Bronchial epithelial cell (primary cell): Measurements from ENCODE around the gene ERCC6. TPM values are rescaled to one million over a fixed set of nuclear protein-coding genes. Genes with fewer than 3 reads are reported as not detected.

Experiments
- DNase-seq: peaks from one replicate; pipeline ENCODE4 v3.0.0-alpha.2; 2010; ENCODE audit warnings: low read depth
- FAIRE-seq: peaks from 2 replicates; lab custom pipeline; 2011; peaks lifted over from hg19 to GRCh38; lab: Jason Lieb, UNC
- H3K27me3 ChIP-seq: 2 replicates; pipeline ENCODE4 v1.5.1; 2011; ENCODE audit warnings: low read length; ENCODE audit not compliant: control insufficient read depth, insufficient read depth
- H3K36me3 ChIP-seq: 2 replicates; pipeline ENCODE4 v1.5.1; 2011; ENCODE audit warnings: low read length; ENCODE audit not compliant: control insufficient read depth, insufficient read depth
- H3K4me3 ChIP-seq: 2 replicates; pipeline ENCODE4 v1.5.1; 2011; ENCODE audit warnings: mild to moderate bottlenecking, low read depth, low read length, control low read depth
- CTCF ChIP-seq: IDR thresholded peaks from 2 replicates; pipeline ENCODE4 v1.5.1; 2011; ENCODE audit warnings: mild to moderate bottlenecking, moderate library complexity, low read length, control low read depth, inconsistent platforms; ENCODE audit not compliant: insufficient read depth, severe bottlenecking
- total RNA-seq: library from RNA; depleted of rRNA; stranded (reverse); fragments of >200 nt; gene quantifications from 2 replicates; pipeline ENCODE4 v1.2.1, GENCODE V29; 2014

ERCC6 gene
- total RNA-seq, 1 donor from 2014 or later: 19.2 TPM

DNA sequence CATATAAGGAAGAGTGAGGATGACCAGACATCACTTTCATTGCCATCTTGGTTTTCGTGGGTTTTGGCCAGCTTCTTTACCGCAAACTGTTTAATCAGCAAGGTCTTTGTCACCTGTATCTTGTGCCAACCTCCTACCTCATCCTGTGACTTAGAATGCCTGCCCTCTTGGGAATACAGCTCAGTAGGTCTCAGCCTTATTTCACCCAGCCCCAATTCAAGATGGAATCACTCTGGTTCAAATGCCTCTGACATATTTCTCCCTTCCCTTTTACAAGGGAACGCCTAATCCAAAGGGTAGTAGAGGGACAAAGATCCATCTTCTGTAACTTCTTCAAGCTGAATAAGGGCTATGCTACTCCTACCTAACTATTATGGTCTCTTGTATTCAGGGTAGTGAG is 4.7 kb upstream of the ERCC6 start:
- FAIRE-seq (no peak), DNase-seq (no peak)
- Histone ChIP-seq H3K27me3 (no peaks in the 10 kb centered on the region), H3K36me3 (no peaks in the 10 kb centered on the region), H3K4me3 (no peak overlapping the region)
- no peak for TF ChIP-seq CTCF

DNA sequence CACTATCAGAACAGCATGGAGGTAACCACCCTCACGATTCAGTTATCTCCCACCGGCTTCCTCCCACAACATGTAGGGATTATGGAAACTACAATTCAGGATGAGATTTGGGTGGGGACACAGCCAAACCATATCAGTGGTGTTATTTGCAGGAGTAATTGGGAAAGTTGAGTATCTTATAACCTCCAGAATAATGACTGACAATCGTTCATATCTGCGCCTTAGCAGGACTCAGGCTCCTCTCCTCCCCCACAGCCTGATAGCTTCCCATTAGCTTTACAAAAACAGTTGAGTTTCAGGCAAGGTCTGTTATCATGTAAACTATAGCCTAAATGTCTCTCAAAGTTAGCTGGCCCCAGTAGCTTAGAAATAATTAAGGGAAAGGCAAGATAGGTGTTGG is 3.4 kb upstream of the ERCC6 start:
- no peaks in the 10 kb centered on the region for H3K36me3 ChIP-seq
- H3K4me3 ChIP-seq: no peak overlapping the region
- FAIRE-seq (no peak), DNase-seq (no peak)
- no peak for TF ChIP-seq CTCF
- no peaks in the 10 kb centered on the region for H3K27me3 ChIP-seq

GRCh38 chr10:49541762-49542161 is 2.8 kb upstream of the ERCC6 start:
- H3K27me3 ChIP-seq: no peaks in the 10 kb centered on the region
- H3K4me3 ChIP-seq: no peak overlapping the region
- no peak for FAIRE-seq
- no peak for DNase-seq
- H3K36me3 ChIP-seq: no peaks in the 10 kb centered on the region
- no peak for TF ChIP-seq CTCF

DNA sequence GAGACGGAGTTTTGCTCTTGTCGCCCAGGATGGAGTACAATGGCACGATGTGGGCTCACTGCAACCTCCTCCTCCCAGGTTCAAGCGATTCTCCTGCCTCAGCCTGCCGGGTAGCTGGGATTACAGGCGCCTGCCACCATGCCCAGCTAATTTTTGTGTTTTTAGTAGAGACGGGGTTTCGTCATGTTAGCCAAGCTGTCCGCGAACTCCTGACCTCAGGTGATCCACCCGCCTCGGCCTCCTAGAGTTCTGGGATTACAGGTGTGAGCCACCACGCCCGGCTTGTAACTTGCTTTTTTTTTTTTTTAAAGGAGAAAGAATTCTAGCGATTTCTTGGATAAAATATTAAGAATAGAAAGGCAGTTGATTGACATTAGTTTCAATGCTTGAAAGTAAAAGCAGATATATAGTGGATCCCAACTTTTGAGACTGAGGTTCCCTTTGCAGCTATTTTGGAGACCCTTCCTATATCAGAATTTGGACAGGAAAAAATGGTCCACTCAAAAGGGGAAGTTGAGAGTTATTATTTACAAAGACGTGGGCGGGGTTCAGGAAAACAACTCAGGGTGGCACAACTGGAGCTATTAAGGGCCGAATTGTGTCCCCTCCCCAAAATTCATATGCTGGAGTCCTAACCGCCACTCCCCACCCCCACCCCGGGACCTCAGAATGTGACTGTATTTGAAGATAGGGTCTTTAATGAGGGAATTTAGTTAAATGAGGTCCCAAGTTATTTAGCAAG is 1.3 kb upstream of the ERCC6 start:
- H3K27me3 ChIP-seq: no peaks in the 10 kb centered on the region
- DNase-seq (no peak), FAIRE-seq (no peak)
- TF ChIP-seq CTCF: no peak
- no peaks in the 10 kb centered on the region for H3K36me3 ChIP-seq
- H3K4me3 ChIP-seq: no peak overlapping the region

DNA sequence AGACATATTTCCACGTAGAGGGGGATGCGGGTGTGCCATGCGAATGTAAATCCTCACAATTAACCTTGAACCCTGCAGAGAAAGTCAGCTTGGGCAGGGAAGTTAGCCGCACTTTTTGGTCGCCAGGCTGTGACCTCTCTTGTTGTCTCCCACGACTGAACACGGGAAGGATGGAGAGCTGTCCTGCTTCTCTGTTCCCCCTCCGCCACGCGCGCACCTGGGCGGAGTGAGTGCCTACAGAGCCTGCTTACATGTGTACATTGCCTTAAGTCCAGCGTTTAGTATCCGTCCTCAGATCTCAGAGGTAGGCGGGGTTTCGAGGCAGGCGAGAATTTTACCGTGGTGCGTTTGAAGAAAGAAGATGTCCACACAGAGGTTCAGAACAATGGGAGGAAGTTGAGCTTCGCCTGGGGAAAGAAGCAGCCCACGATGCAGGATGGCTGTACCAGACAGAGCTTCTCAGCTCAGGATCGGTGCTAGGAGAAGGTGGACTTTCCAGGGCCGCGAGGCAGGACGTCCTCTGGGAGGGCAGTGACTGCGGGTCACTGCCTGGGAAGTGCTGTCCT is 482 bp upstream of the ERCC6 start:
- DNase-seq: peak; percentile 72

More for the DNA sequence above, 482 bp upstream of the ERCC6 start:
- no peak for TF ChIP-seq CTCF
- H3K36me3 ChIP-seq: no peaks in the 10 kb centered on the region
- no peak for FAIRE-seq
- H3K27me3 ChIP-seq: no peaks in the 10 kb centered on the region
- H3K4me3 ChIP-seq: peak overlapping the region; percentile 48
